Fibroblast of upper back skin (primary cell): Measurements from ENCODE around the gene KMT2D.

Source experiments
- DNase-seq: peaks from one replicate; pipeline ENCODE4 v3.0.0-alpha.2; 2013

Gene KMT2D

GRCh38 chr12:49032276-49032675 lies 28.3 kb downstream of the KMT2D start:
- no peak for DNase-seq

GRCh38 chr12:49031573-49032161 lies 28.9 kb downstream of the KMT2D start:
- no peak for DNase-seq

- no peak for DNase-seq
Measured at GRCh38 chr12:49030714-49031572, 29.7 kb downstream of the KMT2D start.

GRCh38 chr12:49030119-49030518 lies 30.5 kb downstream of the KMT2D start:
- no peak for DNase-seq

GRCh38 chr12:49028666-49029275 lies 31.8 kb downstream of the KMT2D start:
- no peak for DNase-seq

- no peak for DNase-seq
Measured at GRCh38 chr12:49027846-49028555, 32.6 kb downstream of the KMT2D start.

- DNase-seq: no peak
Measured at GRCh38 chr12:49026678-49027480, 33.7 kb downstream of the KMT2D start.

- no peak for DNase-seq
Measured at GRCh38 chr12:49026101-49026500, 34.5 kb downstream of the KMT2D start.

GRCh38 chr12:49025463-49025862 lies 35.1 kb downstream of the KMT2D start:
- no peak for DNase-seq

- DNase-seq: no peak
Measured at GRCh38 chr12:49024543-49024942, 36.1 kb downstream of the KMT2D start.

GRCh38 chr12:49023812-49024211 lies 36.8 kb downstream of the KMT2D start:
- DNase-seq: no peak

GRCh38 chr12:49022558-49023178 lies 37.9 kb downstream of the KMT2D start:
- DNase-seq: no peak

GRCh38 chr12:49021292-49021915 lies 39.2 kb downstream of the KMT2D start:
- no peak for DNase-seq

- DNase-seq: no peak
Measured at GRCh38 chr12:49020441-49020840, 40.2 kb downstream of the KMT2D start.

- DNase-seq: peak; percentile 56
Measured at GRCh38 chr12:49019443-49020324, 40.9 kb downstream of the KMT2D start.

- DNase-seq: no peak
Measured at GRCh38 chr12:49019120-49019430, 41.5 kb downstream of the KMT2D start.

GRCh38 chr12:49018261-49019119 lies 42.1 kb downstream of the KMT2D start, which contains the start of gene PRKAG1:
TSS of gene PRKAG1 (minus strand) at chr12:49018776. CDS start at chr12:49018740, 36 bp downstream.
- DNase-seq: peak; percentile 97

GRCh38 chr12:49017891-49018260 lies 42.7 kb downstream of the KMT2D start:
- DNase-seq: peak; percentile 42

GRCh38 chr12:49015196-49015595 lies 45.4 kb downstream of the KMT2D start:
- no peak for DNase-seq

GRCh38 chr12:49014547-49014946 lies 46.0 kb downstream of the KMT2D start:
- DNase-seq: peak; percentile 29
